Ishikawa (cell line): ENCODE measurements around the gene DEAF1.

Experiments
- CEBPB ChIP-seq: IDR thresholded peaks from 2 replicates; pipeline ENCODE4 v1.6.1; 2012
- CREB1 ChIP-seq: IDR thresholded peaks from 2 replicates; pipeline ENCODE4 v1.6.1; 2012; ENCODE audit warnings: low read depth
- EGR1 ChIP-seq: IDR thresholded peaks from 2 replicates; pipeline ENCODE4 v1.6.1; 2012
- EP300 ChIP-seq: IDR thresholded peaks from 2 replicates; pipeline ENCODE4 v1.6.1; 2012; ENCODE audit warnings: borderline replicate concordance
- FOXM1 ChIP-seq: IDR thresholded peaks from 2 replicates; pipeline ENCODE4 v1.6.1; 2012; ENCODE audit warnings: low read depth, borderline replicate concordance
- MAX ChIP-seq: IDR thresholded peaks from 2 replicates; pipeline ENCODE4 v1.6.1; 2012
- NFIC ChIP-seq: IDR thresholded peaks from 2 replicates; pipeline ENCODE4 v1.6.1; 2012
- RAD21 ChIP-seq: IDR thresholded peaks from 2 replicates; pipeline ENCODE4 v1.6.1; 2012; ENCODE audit warnings: low read depth
- REST ChIP-seq: IDR thresholded peaks from 2 replicates; pipeline ENCODE4 v1.6.1; 2012; ENCODE audit warnings: low read depth, mild to moderate bottlenecking
- TAF1 ChIP-seq: IDR thresholded peaks from 2 replicates; pipeline ENCODE4 v1.6.1; 2012; ENCODE audit warnings: low read depth, mild to moderate bottlenecking
- TCF12 ChIP-seq: IDR thresholded peaks from 2 replicates; pipeline ENCODE4 v1.6.1; 2012; ENCODE audit warnings: low read depth
- TEAD4 ChIP-seq: IDR thresholded peaks from 2 replicates; pipeline ENCODE4 v1.6.1; 2012
- USF1 ChIP-seq: IDR thresholded peaks from 2 replicates; pipeline ENCODE4 v1.6.1; 2012
- YY1 ChIP-seq: IDR thresholded peaks from 2 replicates; pipeline ENCODE4 v1.6.1; 2012; ENCODE audit warnings: low read depth
- ZBTB7A ChIP-seq: IDR thresholded peaks from 2 replicates; pipeline ENCODE4 v1.6.1; 2012; ENCODE audit warnings: low read depth

DEAF1 gene

GRCh38 chr11:694563-695287 is at the start of gene DEAF1:
Gene DEAF1, minus strand, starts transcription at chr11:695222. Its CDS starts 175 bp downstream, at chr11:695047.
- no peak for TF ChIP-seq TEAD4
- TF ChIP-seq EGR1: no peak
- no peak for TF ChIP-seq REST
- TF ChIP-seq YY1: peak; percentile 84
- no peak for TF ChIP-seq ZBTB7A
- TF ChIP-seq CREB1: no peak
- no peak for TF ChIP-seq EP300
- TF ChIP-seq FOXM1: no peak
- no peak for TF ChIP-seq RAD21
- peak; percentile 91 for TF ChIP-seq USF1
- TF ChIP-seq TCF12: peak; percentile 10; the same call in 1 of the 2 replicates
- TF ChIP-seq MAX: peak; percentile 98
- no peak for TF ChIP-seq NFIC
- no peak for TF ChIP-seq TAF1
- TF ChIP-seq CEBPB: no peak

- TF ChIP-seq EP300 (no peak), TCF12 (no peak), ZBTB7A (no peak), FOXM1 (no peak), CREB1 (no peak), YY1 (no peak), TEAD4 (no peak), USF1 (no peak), TAF1 (no peak), NFIC (no peak), REST (no peak), CEBPB (no peak), EGR1 (no peak), RAD21 (no peak), MAX (no peak)
Measured at GRCh38 chr11:742571-743201, 47.7 kb upstream of the DEAF1 start.

GRCh38 chr11:742156-742546 is 47.1 kb upstream of the DEAF1 start:
- TF ChIP-seq EP300: no peak
- TF ChIP-seq TEAD4: no peak
- no peak for TF ChIP-seq CEBPB
- no peak for TF ChIP-seq TAF1
- no peak for TF ChIP-seq NFIC
- no peak for TF ChIP-seq YY1
- TF ChIP-seq MAX: no peak
- TF ChIP-seq RAD21: no peak
- TF ChIP-seq TCF12: no peak
- no peak for TF ChIP-seq CREB1
- TF ChIP-seq FOXM1: no peak

- peak; percentile 61 for TF ChIP-seq TEAD4
Measured at GRCh38 chr11:737899-738298, 42.9 kb upstream of the DEAF1 start.

- TF ChIP-seq EP300: no peak
- no peak for TF ChIP-seq MAX
- TF ChIP-seq TEAD4: no peak
- no peak for TF ChIP-seq RAD21
- TF ChIP-seq TCF12: no peak
- TF ChIP-seq REST: no peak
- no peak for TF ChIP-seq EGR1
- TF ChIP-seq TAF1: no peak
- TF ChIP-seq NFIC: no peak
- TF ChIP-seq ZBTB7A: no peak
- no peak for TF ChIP-seq CREB1
- no peak for TF ChIP-seq USF1
- TF ChIP-seq FOXM1: no peak
- no peak for TF ChIP-seq YY1
- no peak for TF ChIP-seq CEBPB
Measured at GRCh38 chr11:737366-737765, 42.3 kb upstream of the DEAF1 start.
